Nephron progenitor cell (in vitro differentiated cells): Measurements from ENCODE around the gene MAP3K3.

ENCODE experiments used
- DNase-seq: peaks from one replicate; pipeline ENCODE4 v3.0.0; 2021
- H3K27ac Mint-ChIP-seq: 2 replicates; pipeline ENCODE4 v1.8.0; 2021; ENCODE audit warnings: mild to moderate bottlenecking, moderate library complexity, mixed read lengths
- H3K27me3 Mint-ChIP-seq: 2 replicates; pipeline ENCODE4 v1.8.0; 2021; ENCODE audit warnings: mild to moderate bottlenecking, low read depth, mixed read lengths; ENCODE audit not compliant: poor library complexity
- H3K36me3 Mint-ChIP-seq: 2 replicates; pipeline ENCODE4 v1.8.0; 2021; ENCODE audit warnings: low read depth, mixed read lengths
- H3K4me1 Mint-ChIP-seq: 2 replicates; pipeline ENCODE4 v1.8.0; 2021; ENCODE audit warnings: mixed read lengths
- H3K4me3 Mint-ChIP-seq: 2 replicates; pipeline ENCODE4 v1.8.0; 2021; ENCODE audit warnings: mild to moderate bottlenecking, moderate library complexity, mixed read lengths
- H3K9me3 Mint-ChIP-seq: 2 replicates; pipeline ENCODE4 v1.8.0; 2021; ENCODE audit warnings: mild to moderate bottlenecking, moderate library complexity, mixed read lengths
- TF ChIP-seq, protein P1 (sequence below): fragments of 200-600 bp; sonication (generic); IDR thresholded peaks from 2 replicates; pipeline ENCODE4 v1.5.0; 2021; ENCODE audit warnings: antibody characterized with exemption

The MAP3K3 gene

DNA sequence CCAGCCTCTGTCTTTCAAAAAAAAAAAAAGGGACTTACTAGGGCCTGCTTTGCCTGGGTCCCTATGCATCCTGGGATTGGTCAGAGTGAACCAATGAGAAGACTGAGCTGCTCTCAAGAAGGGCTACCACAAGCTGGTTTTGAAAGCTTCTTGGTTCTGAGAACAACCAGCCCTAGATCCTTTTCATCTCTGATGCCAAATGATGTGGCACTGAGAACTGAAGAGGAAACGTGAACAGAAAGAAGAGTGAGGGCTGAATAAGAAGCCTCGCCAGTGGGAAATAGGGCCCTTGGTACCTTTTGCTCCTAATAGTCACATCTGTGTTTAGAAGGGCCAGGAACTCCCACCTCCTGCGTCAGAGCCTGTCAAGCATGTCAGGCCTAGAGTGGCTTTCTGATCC lies 10.9 kb upstream of the MAP3K3 start:
- H3K4me1 Mint-ChIP-seq, result no peaks in the 10 kb centered on the region
- TF ChIP-seq, protein P1, sequence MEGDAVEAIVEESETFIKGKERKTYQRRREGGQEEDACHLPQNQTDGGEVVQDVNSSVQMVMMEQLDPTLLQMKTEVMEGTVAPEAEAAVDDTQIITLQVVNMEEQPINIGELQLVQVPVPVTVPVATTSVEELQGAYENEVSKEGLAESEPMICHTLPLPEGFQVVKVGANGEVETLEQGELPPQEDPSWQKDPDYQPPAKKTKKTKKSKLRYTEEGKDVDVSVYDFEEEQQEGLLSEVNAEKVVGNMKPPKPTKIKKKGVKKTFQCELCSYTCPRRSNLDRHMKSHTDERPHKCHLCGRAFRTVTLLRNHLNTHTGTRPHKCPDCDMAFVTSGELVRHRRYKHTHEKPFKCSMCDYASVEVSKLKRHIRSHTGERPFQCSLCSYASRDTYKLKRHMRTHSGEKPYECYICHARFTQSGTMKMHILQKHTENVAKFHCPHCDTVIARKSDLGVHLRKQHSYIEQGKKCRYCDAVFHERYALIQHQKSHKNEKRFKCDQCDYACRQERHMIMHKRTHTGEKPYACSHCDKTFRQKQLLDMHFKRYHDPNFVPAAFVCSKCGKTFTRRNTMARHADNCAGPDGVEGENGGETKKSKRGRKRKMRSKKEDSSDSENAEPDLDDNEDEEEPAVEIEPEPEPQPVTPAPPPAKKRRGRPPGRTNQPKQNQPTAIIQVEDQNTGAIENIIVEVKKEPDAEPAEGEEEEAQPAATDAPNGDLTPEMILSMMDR, result no peak
- H3K9me3 Mint-ChIP-seq, result no peaks in the 10 kb centered on the region
- DNase-seq, result no peak
- peaks cover 3% of the 10 kb centered on the region for H3K27me3 Mint-ChIP-seq
- H3K36me3 Mint-ChIP-seq, result peaks cover 22% of the 10 kb centered on the region
- H3K27ac Mint-ChIP-seq, result no peak overlapping the region
- no peak overlapping the region for H3K4me3 Mint-ChIP-seq

DNA sequence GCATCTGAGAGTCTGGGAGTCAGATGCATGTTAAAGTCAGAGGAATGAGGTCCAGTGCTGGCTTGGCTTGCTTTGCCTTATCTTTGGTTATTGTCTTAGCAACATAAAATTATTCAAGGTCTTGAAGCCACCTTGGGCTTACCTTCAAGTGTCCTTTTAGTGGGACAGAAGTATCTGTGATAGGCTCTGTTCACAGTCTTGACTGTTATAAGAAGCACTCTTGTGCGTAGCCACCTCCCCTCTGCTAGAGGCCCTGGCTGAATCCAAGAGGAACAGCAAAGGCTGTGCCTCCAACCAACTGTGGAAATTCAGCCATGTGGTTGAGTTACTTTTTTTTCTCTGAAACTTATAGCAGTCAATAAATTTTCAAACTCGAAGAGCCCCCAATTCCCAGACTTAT lies 8.6 kb upstream of the MAP3K3 start:
- H3K36me3 Mint-ChIP-seq, result peaks cover 8% of the 10 kb centered on the region
- DNase-seq, result no peak
- H3K4me1 Mint-ChIP-seq, result no peaks in the 10 kb centered on the region
- no peak overlapping the region for H3K4me3 Mint-ChIP-seq
- no peaks in the 10 kb centered on the region for H3K9me3 Mint-ChIP-seq
- H3K27ac Mint-ChIP-seq, result no peak overlapping the region
- TF ChIP-seq, protein P1, result no peak
- H3K27me3 Mint-ChIP-seq, result peaks cover 10% of the 10 kb centered on the region

GRCh38 chr17:63621229-63621683 lies 961 bp upstream of the MAP3K3 start:
- H3K4me3 Mint-ChIP-seq, result peak overlapping the region; percentile 87
- H3K4me1 Mint-ChIP-seq, result peaks cover 40% of the 10 kb centered on the region
- no peak for DNase-seq
- peaks cover 12% of the 10 kb centered on the region for H3K27me3 Mint-ChIP-seq
- no peaks in the 10 kb centered on the region for H3K9me3 Mint-ChIP-seq
- TF ChIP-seq, protein P1, result no peak
- no peaks in the 10 kb centered on the region for H3K36me3 Mint-ChIP-seq
- no peak overlapping the region for H3K27ac Mint-ChIP-seq

DNA sequence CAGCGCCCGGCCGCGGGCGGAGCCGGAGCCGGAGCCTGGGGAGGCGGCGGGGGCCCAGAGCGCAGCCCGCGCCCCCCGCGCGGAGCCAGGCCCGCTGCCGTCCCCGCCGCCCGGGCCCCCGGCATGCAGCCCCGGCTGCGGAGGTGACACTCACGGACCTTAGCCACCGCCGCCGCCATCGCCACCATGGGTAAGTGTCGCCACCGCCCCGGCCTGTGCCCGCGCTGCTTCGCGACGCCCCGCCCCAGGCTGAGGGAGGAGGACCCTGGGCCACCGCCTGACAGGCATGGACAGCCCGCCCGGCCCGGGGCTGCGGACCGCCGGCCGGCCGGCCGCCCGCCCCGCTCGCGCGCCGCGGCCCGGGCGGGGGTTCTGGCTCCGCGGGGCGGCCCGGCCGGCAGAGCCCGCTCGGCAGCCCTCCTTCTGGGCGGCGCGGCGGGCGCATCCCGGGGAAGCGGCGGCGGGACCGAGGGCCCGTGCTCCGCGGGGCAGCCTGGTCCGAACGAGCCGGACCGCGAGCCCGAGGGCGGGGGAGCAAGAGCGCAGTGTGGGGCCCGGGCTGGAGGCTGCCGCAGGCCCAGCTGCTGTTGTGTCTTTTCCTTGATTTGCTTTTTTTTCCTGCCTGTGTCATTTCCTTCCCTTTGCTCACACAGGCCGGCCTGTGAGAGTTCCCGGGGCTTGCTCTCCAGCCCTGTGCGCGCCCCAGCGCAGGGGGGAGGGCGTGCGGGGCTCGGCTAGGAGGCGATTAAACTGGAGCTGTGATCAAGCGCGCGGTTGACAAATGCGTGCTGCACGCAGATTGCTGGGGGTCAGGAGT lies 565 bp downstream of the MAP3K3 start:
- Mint-ChIP-seq H3K4me1 (peaks cover 47% of the 10 kb centered on the region), H3K27me3 (peaks cover 13% of the 10 kb centered on the region), H3K4me3 (peak overlapping the region; percentile 96), H3K36me3 (no peaks in the 10 kb centered on the region), H3K27ac (peak overlapping the region; percentile 89), H3K9me3 (no peaks in the 10 kb centered on the region)
- peak; percentile 74 for DNase-seq
- TF ChIP-seq, protein P1, result no peak

- peaks cover 8% of the 10 kb centered on the region for H3K27me3 Mint-ChIP-seq
- H3K4me1 Mint-ChIP-seq, result peaks cover 47% of the 10 kb centered on the region
- H3K36me3 Mint-ChIP-seq, result no peaks in the 10 kb centered on the region
- no peaks in the 10 kb centered on the region for H3K9me3 Mint-ChIP-seq
- no peak for DNase-seq
- TF ChIP-seq, protein P1, result no peak
- peak overlapping the region; percentile 96 for H3K4me3 Mint-ChIP-seq
- peak overlapping the region; percentile 89 for H3K27ac Mint-ChIP-seq
Measured at GRCh38 chr17:63623786-63624530, 1.7 kb downstream of the MAP3K3 start.
